Hindlimb muscle (tissue), 1 donor: ENCODE data around the gene FKBP10. TPM values are rescaled to one million over a fixed set of nuclear protein-coding genes. Genes with fewer than 3 reads are reported as not detected.
"Not testable (repeated sequence)": the region's sequence is repeated elsewhere in the genome, so short reads cannot be mapped to it uniquely, and the experiment has no call there.

ENCODE experiments used
- DNase-seq: peaks from one replicate; pipeline ENCODE4 v3.0.0-alpha.2; 2013
- polyA plus RNA-seq: library from polyadenylated mRNA; unstranded; fragments of 120-200 nt; gene quantifications from one replicate; pipeline ENCODE4 v1.2.1, GENCODE V29; 2013; ENCODE audit not compliant: insufficient read length

The FKBP10 gene
- polyA plus RNA-seq, 1 donor: 104 TPM

DNA sequence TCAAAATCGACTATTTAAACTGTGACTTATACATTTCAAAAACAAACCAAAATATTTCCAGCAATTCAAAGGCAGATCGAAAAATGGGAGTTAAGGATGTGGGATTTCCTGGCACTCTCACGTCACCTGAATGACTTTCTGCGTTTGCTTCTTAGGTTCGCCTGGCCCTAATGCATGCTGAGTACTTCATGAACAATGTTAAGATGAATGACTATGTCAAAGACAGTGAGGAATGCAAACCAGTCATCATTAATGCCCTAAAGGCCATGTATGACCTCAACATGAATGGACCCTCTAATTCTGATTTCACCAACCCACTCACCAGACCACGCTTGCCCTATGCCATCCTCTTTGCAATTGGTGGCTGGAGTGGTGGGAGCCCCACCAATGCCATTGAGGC, 32.2 kb downstream of the FKBP10 start:
- DNase-seq: no peak

DNA sequence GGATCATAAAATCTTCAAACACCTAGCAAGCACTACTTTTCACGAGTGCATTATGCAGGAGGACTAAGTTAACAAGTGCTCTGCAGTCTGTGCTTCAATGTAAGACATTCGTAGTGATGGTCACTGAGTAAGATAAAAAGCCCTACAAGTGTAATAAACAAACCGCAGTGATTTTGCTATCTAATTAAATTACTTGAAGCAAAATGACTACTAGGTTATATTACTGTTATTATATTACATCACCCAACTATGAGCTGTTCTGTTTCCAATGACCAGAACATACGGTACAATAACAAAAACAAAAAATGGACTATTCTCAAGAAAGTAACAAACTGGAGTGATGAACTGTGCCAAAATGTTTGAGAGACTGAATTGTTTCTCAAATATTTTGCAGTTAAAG, 36.0 kb downstream of the FKBP10 start:
- DNase-seq: no peak

DNA sequence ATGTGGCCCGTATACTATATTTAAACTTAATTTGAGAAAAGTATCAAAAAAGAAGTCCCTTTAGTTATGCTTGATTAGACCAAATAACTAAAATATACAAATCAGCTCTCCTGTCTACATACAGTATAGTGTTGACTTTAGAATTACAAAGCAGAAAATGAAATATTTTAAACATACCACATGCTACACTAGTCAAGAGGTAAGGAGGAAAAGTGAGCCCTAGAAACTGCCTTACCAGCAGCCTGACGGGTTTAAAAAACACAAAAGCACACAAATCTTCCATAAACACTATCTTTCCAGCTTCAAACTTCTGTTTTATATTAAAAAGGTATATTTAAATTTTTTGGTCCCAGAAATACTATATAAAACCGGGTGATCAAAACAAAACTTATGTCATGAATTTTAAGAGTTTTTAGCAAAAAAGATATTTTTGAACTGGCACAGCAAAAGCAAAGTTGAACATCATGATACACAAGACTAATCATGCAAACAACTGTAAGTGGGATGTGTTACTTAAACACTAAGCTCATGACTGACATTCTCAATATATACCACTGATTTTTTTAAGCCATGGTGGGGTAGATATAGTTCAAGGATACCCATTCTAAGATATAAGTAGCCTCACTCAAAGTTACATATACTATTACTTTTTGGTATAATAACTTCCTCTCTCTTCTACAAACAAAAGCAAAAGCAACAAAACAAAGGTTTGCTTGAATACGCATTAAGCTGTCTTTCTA, 36.6 kb downstream of the FKBP10 start:
- DNase-seq: no peak

DNA sequence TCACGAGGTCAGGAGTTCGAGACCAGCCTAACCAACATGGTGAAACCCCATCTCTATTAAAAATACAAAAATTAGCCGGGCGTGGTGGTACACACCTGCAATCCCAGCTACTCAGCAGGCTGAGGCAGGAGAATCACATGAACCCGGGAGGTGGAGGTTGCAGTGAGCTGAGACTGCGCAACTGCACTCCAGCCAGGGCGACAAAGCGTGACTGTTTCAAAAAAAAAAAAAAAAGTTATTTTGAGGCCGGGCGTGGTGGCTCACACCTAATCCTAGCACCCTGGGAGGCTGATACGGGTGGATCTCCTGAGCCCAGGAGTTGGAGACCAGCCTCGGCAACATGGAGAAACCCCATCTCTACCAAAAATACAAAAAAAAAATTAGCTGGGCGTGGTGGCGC, 38.6 kb downstream of the FKBP10 start:
- DNase-seq: not testable (repeated sequence)

DNA sequence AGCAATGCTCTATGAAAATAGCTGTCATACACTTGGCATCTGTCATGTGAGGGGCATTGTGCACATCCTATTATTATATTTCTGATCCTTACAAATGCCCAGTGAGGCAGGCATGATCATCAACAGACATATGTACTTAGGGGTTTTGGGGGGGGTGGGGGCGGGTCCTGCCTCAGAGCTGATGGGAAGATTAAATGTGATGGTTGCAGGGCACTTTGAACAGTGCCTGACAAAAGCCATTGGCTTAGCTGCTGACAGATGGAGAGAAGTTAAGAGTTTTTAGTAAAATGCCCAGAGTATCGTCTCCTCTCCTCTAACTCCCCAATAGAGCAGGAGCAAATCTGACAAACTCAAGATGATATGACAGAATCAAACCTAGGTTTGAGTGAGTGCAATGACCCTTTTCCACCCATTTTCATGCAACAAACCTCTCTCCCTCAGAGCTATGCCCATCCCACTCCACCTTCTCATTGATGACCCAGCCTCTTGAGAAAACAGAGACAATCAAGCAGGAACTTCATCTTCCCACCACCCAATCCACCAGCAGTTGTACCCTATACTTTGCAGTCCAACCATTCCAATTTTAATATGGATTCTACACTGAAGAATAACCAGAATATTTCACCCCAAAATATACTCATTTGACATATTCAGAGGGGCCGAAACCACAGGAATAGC, 47.6 kb downstream of the FKBP10 start:
- DNase-seq: no peak

DNA sequence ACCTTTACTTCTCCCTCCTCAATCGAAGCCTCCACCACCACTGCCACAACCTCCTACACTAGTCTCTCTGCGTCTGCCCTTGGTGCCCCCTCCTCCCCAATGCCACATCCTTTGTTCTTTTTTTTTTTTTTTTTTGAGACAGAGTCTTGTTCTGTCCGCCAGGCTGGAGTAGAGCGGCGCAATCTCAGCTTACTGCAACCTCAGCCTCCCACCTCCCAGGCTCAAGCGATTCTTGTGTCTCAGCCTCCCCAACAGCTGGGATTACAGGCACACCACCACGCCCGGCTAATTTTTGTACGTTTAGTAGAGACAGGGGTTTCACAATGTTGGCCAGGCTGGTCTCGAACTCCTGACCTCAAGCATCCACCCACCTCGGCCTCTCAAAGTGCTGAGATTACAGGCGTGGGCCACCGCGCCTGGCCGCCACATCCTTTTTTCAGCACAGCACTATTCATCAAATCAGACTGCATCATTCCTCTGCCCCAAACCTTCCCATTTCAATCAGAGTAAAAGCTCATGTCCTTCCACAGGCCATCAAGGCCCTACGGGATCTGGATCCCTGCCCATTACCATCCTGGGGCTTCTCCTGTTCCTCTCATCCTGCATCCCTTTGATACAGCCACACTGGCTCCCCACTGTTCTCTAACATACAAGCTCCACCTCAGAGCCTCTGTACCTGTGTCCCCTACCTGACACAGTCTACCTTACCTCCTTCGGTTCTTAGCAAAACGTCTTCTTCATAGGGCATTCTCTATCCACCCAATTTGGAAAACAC, 50.5 kb downstream of the FKBP10 start:
- DNase-seq: no peak

DNA sequence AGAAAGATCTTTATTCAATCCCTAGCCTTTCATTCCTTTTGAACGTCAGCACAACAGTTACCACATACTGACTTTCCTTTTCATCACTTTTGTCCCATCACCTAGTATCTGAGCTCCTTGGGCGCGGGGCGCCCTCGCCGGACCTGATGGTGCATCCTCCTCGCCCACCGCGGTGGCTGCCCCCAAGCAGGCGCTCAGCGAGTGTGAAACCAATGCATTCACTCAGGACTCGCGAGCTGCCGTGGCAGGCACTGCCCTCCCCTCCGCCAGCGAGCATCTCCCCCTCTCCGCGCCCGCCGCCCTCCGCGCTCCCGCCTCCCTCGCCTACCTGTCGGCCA, 51.7 kb downstream of the FKBP10 start:
- no peak for DNase-seq

DNA sequence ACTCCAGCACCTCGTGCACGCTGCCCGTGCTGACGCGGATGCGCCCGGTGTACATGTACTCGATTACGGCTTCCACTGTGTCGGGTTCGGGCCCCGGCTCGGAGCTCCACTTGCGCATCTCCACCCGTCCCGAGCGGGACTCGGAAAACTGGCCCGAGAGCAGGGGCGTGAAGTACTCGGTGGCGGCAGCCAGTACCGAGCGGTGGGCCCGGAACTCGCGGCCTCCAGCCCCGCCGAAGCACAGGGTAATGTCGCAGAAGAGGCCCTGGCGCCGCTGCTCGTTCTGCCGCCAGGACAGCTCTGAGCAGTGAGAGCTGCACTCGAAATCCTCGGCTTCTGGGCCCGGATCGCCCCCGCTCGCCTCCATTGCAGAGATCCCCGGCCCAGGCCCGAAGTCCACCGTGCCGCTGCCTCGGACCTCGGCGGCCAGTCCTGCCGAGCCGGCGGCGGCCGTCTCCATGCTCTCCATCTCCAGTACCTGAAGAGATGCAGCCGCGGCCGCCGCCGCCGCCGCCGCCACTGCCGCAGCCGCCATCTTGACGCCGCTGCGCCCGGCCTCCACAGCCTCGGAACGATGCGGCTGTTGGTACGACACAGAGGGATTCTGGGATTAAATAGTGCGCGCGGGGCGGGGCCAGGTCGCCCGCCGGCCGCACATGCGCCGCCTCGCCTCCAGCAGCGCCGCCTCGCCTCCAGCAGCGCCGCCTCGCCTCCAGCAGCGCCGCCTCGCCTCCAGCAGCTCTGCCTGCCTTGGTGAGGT, 52.2 kb downstream of the FKBP10 start, which contains the start of gene KLHL11:
Gene KLHL11 (minus strand): TSS at position 588 of the 760 bp plus-strand sequence. CDS start 53 bp downstream, at position 535.
- DNase-seq: peak; percentile 91

DNA sequence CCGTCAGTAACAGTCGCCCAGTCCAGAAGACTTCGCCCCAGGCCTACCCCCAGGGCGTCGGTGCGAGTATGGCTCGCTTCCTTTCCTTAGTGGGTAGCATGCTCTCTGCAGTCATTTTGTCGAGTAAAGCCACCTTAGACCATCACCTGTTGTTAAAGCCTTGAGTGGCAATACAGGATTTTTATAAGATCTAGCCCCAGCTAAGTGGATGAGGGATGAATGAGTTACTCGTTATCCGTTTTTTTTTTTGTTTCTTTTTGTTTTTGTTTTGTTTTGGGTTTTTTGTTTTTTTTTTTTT, 52.7 kb downstream of the FKBP10 start:
- DNase-seq: no peak

DNA sequence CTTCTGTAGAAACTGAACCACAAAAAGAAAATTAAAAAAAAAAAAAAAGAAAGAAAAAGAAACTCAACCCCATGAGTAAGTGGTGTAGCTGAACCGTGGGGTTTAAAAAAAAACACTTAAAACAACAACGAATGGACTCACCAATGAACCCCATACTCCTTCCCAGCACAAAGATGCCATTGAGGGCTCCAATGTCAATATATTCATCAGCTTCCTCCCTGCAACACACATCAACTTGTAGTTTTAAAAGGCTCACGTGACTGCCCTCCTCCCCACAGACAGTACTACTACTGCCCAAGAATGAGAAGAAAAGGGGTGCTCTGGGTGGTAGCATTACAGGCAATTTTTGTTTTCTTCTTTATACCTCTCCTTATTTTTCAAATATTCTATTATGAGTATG, 55.8 kb downstream of the FKBP10 start:
- no peak for DNase-seq

DNA sequence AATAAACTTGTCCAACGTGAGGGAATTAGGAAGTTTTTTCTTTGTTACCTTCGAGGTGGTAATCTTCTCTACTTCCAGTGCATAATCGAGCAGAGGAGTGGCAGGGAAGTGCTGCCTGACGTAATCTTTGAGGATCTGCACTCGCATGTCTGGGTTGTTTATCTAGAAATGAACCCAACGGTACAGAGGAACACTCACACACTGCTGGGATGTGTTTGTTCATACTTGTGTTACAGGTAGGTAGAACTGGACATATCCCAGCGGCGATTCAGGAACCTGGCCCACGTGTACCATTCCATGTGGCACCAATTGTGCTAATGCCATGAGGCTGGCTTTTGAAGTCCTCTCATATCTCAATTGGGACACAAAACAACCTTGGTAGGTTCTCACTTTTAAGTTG, 56.6 kb downstream of the FKBP10 start:
- DNase-seq: no peak

DNA sequence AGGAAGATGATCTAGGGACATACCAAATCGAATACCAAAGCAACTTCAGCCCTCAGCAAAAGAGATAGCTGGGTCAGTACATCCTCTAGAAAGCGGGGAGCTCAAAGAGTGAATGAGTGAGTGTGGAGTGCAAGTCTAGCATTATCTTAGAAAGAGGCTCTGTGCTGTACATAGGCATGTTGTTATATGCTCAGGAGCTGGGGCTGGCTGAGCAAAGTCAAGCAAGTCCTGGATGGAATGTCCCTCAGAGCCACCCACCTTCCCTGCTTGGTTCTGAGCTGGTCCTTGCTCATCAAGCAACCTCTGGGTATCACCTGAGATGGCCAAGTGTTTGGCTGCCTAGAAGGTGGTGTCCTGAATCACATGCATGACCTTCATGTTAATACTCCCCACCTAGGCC, 57.3 kb downstream of the FKBP10 start:
- DNase-seq: no peak

DNA sequence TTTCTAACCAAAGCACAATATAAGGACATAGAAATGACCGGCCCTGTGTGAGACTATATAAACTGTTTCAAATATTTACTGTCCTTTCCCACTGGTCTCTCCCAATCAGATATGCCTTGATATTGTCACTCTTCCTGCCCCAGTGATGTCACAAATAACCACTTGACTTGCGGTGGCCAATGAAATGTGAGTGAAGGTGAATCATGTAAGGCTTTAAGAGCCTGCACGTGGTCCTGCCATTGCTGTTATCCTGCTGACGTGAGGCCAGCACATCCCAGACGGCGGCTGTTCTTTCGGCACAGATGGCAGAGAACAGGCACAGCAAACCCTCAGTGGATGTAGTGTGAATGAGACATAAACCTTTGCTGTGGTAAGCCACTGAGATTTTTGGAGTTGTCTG, 57.8 kb downstream of the FKBP10 start:
- DNase-seq: no peak

DNA sequence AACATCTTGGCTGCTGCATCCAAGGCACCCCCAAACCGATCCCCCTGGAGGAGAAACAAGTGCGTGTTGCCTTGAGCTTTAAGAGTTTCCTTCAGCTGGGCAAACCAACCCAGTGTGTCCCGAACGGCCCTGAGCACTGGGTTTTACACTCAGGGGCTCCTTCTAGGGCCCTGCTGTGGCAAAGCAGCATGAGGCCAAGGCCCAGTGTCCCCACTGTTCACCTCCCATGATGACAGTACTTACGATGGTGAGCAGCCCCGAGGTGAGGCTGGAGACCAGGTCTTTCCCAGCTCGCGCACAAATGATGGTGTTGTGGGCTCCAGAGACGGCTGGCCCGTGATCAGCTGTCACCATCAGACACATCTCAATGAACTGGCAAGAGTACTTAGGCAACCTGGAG, 59.0 kb downstream of the FKBP10 start:
- no peak for DNase-seq

Other genes starting within 250 kb of the FKBP10 start
- gene KRT9, start 240.9 kb upstream of the FKBP10 start, polyA plus RNA-seq: not detected
- gene KRT14, start 226.1 kb upstream of the FKBP10 start, polyA plus RNA-seq: 2.5 TPM
- gene KRT16, start 200.2 kb upstream of the FKBP10 start, polyA plus RNA-seq: 0.23 TPM
- 13.9 TPM for gene KRT17, start 188.4 kb upstream of the FKBP10 start, polyA plus RNA-seq
- gene EIF1, start 124.1 kb upstream of the FKBP10 start, polyA plus RNA-seq: 836 TPM
- not detected for gene GAST, start 100.7 kb upstream of the FKBP10 start, polyA plus RNA-seq
- gene HAP1, start 78.4 kb upstream of the FKBP10 start, polyA plus RNA-seq: 0.05 TPM
- 46.2 TPM for gene JUP, start 26.3 kb upstream of the FKBP10 start, polyA plus RNA-seq
- gene P3H4, start 1.1 kb upstream of the FKBP10 start, polyA plus RNA-seq: 31.4 TPM
- gene NT5C3B, start 23.2 kb downstream of the FKBP10 start, polyA plus RNA-seq: 31.5 TPM
- gene KLHL10, start 24.8 kb downstream of the FKBP10 start, polyA plus RNA-seq: 0.15 TPM
- gene KLHL11, start 52.4 kb downstream of the FKBP10 start, polyA plus RNA-seq: 6.6 TPM
- 52.7 TPM for gene ACLY, start 105.9 kb downstream of the FKBP10 start, polyA plus RNA-seq
- gene ODAD4, start 117.6 kb downstream of the FKBP10 start, polyA plus RNA-seq: 1.1 TPM
- 45.6 TPM for gene CNP, start 153.8 kb downstream of the FKBP10 start, polyA plus RNA-seq
- 95.6 TPM for gene DNAJC7, start 204.4 kb downstream of the FKBP10 start, polyA plus RNA-seq
- 51.1 TPM for gene NKIRAS2, start 207.1 kb downstream of the FKBP10 start, polyA plus RNA-seq
- 1.8 TPM for gene C17orf113, start 237.6 kb downstream of the FKBP10 start, polyA plus RNA-seq